K562 (cell line): ENCODE measurements around the gene CDK4. TPM values are rescaled to one million over a fixed set of nuclear protein-coding genes. Genes with fewer than 3 reads are reported as not detected.

Experiments
- ATAC-seq: fragments of 200-7000 bp; cut with Tn5 transposase; 3 replicates; pipeline ENCODE4 v1.9.1; 2020; ENCODE audit warnings: moderate library complexity
- BruUV-seq: library from RNA; stranded (reverse); fragments of 400-500 nt; replicated peaks from 2 replicates; lab custom pipeline; 2021; lab: Mats Ljungman, UMichigan
- CTCF ChIA-PET: fragments of 300-600 bp; formaldehyde crosslinking; extraction: SDS; loops from one replicate; lab custom pipeline; 2021; ENCODE audit warnings: low intra/inter-chr PET ratio; lab: Yijun Ruan, JAX
- POLR2A ChIA-PET: fragments of 300-600, 350-650 bp; sonication (Branson Sonifier 250); formaldehyde crosslinking; extraction: SDS; loops from one replicate; lab custom pipeline; 2021; ENCODE audit warnings: antibody characterized with exemption, inconsistent platforms; lab: Yijun Ruan, JAX
- DNase-seq, 4 experiments: peaks; one replicate each; pipeline versions ENCODE4 v3.0.0 to v3.0.0-alpha.2; 2011 to 2018; ENCODE audit warnings: low spot score in 3 of 4, mixed read lengths in 3 of 4; ENCODE audit errors: extremely low read depth in 1 of 4
- FAIRE-seq: peaks from 2 replicates; lab custom pipeline; 2011; peaks lifted over from hg19 to GRCh38; lab: Jason Lieb, UNC
- H2AFZ ChIP-seq: 2 replicates; pipeline ENCODE4 v1.6.0; 2011; ENCODE audit warnings: low read depth, low read length, control low read depth, inconsistent platforms
- H3K27ac ChIP-seq: fragments of 200-600 bp; 3 replicates; pipeline ENCODE4 v1.8.0; 2011; ENCODE audit warnings: low read depth, mild to moderate bottlenecking, control low read depth, inconsistent platforms, low read length, moderate library complexity, mixed read lengths; ENCODE audit errors: extremely low read depth
- H3K27me3 ChIP-seq, 2 experiments: fragments of 300-600 bp in 1 of 2; 2 replicates in 1 of 2; 3 replicates in 1 of 2; pipeline versions ENCODE4 v1.6.0 to v1.8.0; 2011; ENCODE audit warnings: inconsistent platforms in 2 of 2, low read length in 2 of 2, mild to moderate bottlenecking in 1 of 2, mixed read lengths in 1 of 2, moderate library complexity in 1 of 2; ENCODE audit not compliant: control insufficient read depth in 2 of 2, insufficient read depth in 2 of 2
- H3K36me3 ChIP-seq: fragments of 300-600 bp; 3 replicates; pipeline ENCODE4 v1.8.0; 2011; ENCODE audit warnings: mild to moderate bottlenecking, low read length, inconsistent platforms; ENCODE audit not compliant: control insufficient read depth, insufficient read depth
- H3K4me1 ChIP-seq, 2 experiments: fragments of 200-600 bp in 1 of 2; replicated peaks in 1 of 2; 2 replicates in 1 of 2; 3 replicates in 1 of 2; pipeline versions ENCODE4 v1.5.1 to v1.8.0; 2011; ENCODE audit warnings: inconsistent platforms in 2 of 2, low read length in 2 of 2, mild to moderate bottlenecking in 1 of 2, mixed read lengths in 1 of 2, moderate library complexity in 1 of 2; ENCODE audit not compliant: control insufficient read depth in 2 of 2, insufficient read depth in 2 of 2
- H3K4me2 ChIP-seq: 2 replicates; pipeline ENCODE4 v1.6.1; 2011; ENCODE audit warnings: low read length, control low read depth, inconsistent platforms, mixed read lengths; ENCODE audit not compliant: insufficient read depth
- H3K4me3 ChIP-seq: fragments of 200-600 bp; sonication (generic), shearing (Covaris generic); 2 replicates; pipeline ENCODE4 v1.5.1; 2016; ENCODE audit warnings: control low read depth, inconsistent platforms
- H3K79me2 ChIP-seq: fragments of 200-600 bp; 3 replicates; pipeline ENCODE4 v1.8.0; 2011; ENCODE audit warnings: low read length, inconsistent platforms; ENCODE audit not compliant: control insufficient read depth, insufficient read depth
- H3K9ac ChIP-seq, 2 experiments: 2 replicates each; pipeline versions ENCODE4 v1.6.0 to v1.6.1; 2011; ENCODE audit warnings: low read depth in 2 of 2, low read length in 2 of 2, control low read depth in 1 of 2, inconsistent platforms in 1 of 2, mild to moderate bottlenecking in 1 of 2, mixed read lengths in 1 of 2; ENCODE audit not compliant: insufficient read depth in 1 of 2
- H3K9me1 ChIP-seq: one replicate; pipeline ENCODE4 v1.6.0; 2011; ENCODE audit warnings: inconsistent platforms, mild to moderate bottlenecking, low read length, moderate library complexity; ENCODE audit not compliant: control insufficient read depth, insufficient read depth
- H3K9me3 ChIP-seq: replicated peaks from 2 replicates; pipeline ENCODE4 v1.5.1; 2011; ENCODE audit warnings: low read depth, low read length, inconsistent platforms; ENCODE audit not compliant: control insufficient read depth, insufficient read depth
- H4K20me1 ChIP-seq: replicated peaks from 2 replicates; pipeline ENCODE4 v1.6.1; 2011; ENCODE audit warnings: low read length, inconsistent platforms, mixed read lengths; ENCODE audit not compliant: control insufficient read depth, insufficient read depth
- CBX5 ChIP-seq: IDR thresholded peaks from 2 replicates; pipeline ENCODE4 v1.6.1; 2014; ENCODE audit warnings: low read depth, borderline replicate concordance
- DNMT1 ChIP-seq: fragments of 450-650 bp; IDR thresholded peaks from 2 replicates; pipeline ENCODE4 v1.6.1; 2016; ENCODE audit warnings: antibody characterized with exemption, mild to moderate bottlenecking
- HDAC6 ChIP-seq: IDR thresholded peaks from 2 replicates; pipeline ENCODE4 v1.6.1; 2012; ENCODE audit warnings: low read depth, mild to moderate bottlenecking, control low read depth, inconsistent platforms, low read length, moderate library complexity
- NRF1 ChIP-seq, 2 experiments: fragments of 450-650 bp; IDR thresholded peaks in 1 of 2; conservative IDR thresholded peaks in 1 of 2; 2 replicates each; pipeline ENCODE4 v1.6.1; 2014; ENCODE audit warnings: mild to moderate bottlenecking in 2 of 2
- PRDM10 ChIP-seq: fragments of 450-650 bp; IDR thresholded peaks from 2 replicates; pipeline ENCODE4 v1.6.1; 2018; ENCODE audit not compliant: partially characterized antibody
- RNF219 ChIP-seq: fragments of 250-450 bp; sonication (Bioruptor Pico); IDR thresholded peaks from 2 replicates; pipeline ENCODE4 v1.5.0; 2022; ENCODE audit warnings: mild to moderate bottlenecking
- SIX5 ChIP-seq, 2 experiments: IDR thresholded peaks; 2 replicates each; pipeline ENCODE4 v1.6.1; 2011; ENCODE audit warnings: low read length in 2 of 2, borderline replicate concordance in 1 of 2, low read depth in 1 of 2, mild to moderate bottlenecking in 1 of 2, moderate library complexity in 1 of 2; ENCODE audit not compliant: insufficient read depth in 1 of 2
- SLC30A9 ChIP-seq: fragments of 250-450 bp; sonication (Bioruptor Pico); IDR thresholded peaks from 2 replicates; pipeline ENCODE4 v1.8.0; 2022; ENCODE audit warnings: mild to moderate bottlenecking, moderate library complexity
- ZBTB1 ChIP-seq: sonication (generic); formaldehyde crosslinking; IDR thresholded peaks from 2 replicates; pipeline ENCODE4 v1.8.1; 2023; ENCODE audit warnings: missing genetic modification reagents, low read depth, mild to moderate bottlenecking, borderline replicate concordance
- ZNF696 ChIP-seq: fragments of 250-450 bp; sonication (Bioruptor Pico); conservative IDR thresholded peaks from 2 replicates; pipeline ENCODE4 v1.4.0; 2020; ENCODE audit warnings: mild to moderate bottlenecking, moderate library complexity
- ZNF778 ChIP-seq: fragments of 450-650 bp; formaldehyde crosslinking; IDR thresholded peaks from 2 replicates; pipeline ENCODE4 v1.4.0; 2020; ENCODE audit warnings: mild to moderate bottlenecking, moderate library complexity
- WGBS: fragments of 100-300 bp; shearing (Covaris generic); methylation state at CpG from one replicate; pipeline ENCODE4 v1.1.6; 2016; ENCODE audit warnings: low coverage, mixed read lengths; ENCODE audit not compliant: insufficient coverage; ENCODE audit errors: missing lambda C conversion rate; 5-methylcytosine and 5-hydroxymethylcytosine counted together
- in situ Hi-C: fragments of 300-500 bp; cut with MboI; formaldehyde crosslinking; loops from 4 replicates; pipeline ENCODE4 v1.15.0; 2018; ENCODE audit warnings: inconsistent platforms, mixed read lengths
- intact Hi-C: fragments of 100-400 bp; cut with micrococcal nuclease; formaldehyde crosslinking; loops from 2 replicates; pipeline ENCODE4 v1.14.2; 2022
- polyA plus RNA-seq, 8 experiments: library from polyadenylated mRNA; depleted of rRNA in 4 of 8; stranded (reverse) in 5 of 8; unstranded in 3 of 8; fragments of >200 nt; fragmentation: Nextera tagmentation in 2 of 8; fragmentation: Illumina TruSeq in 1 of 8; extraction: Ambion mirVana in 2 of 8; extraction: Trizol in 1 of 8; gene quantifications; 2 replicates each; pipeline versions ENCODE4 v1.2.1 to v1.2.3, GENCODE V29; 2011 to 2014; ENCODE audit warnings: inconsistent platforms in 1 of 8, missing spikeins in 1 of 8
- total RNA-seq, 7 experiments: library from RNA; depleted of rRNA in 6 of 7; stranded (reverse); fragments of >200 nt in 6 of 7; fragmentation: Illumina TruSeq in 2 of 7; extraction: Trizol in 2 of 7; gene quantifications; 2 replicates each; pipeline versions ENCODE4 v1.2.1 to v1.2.3, GENCODE V29; 2011 to 2021; ENCODE audit warnings: low replicate concordance in 1 of 7

CDK4 gene
- total and polyA plus RNA-seq, 9 of the 15 experiments (the other 6 are each of a cell fraction or from before 2014, with no cell fraction given): 37.8 to 436 (median 238) TPM

- in situ Hi-C loops: no loop called here
- intact Hi-C loops: no loop called here
- Histone ChIP-seq H2AFZ (no peak overlapping the region), H3K9me1 (no peaks in the 10 kb centered on the region), H4K20me1 (no peaks in the 10 kb centered on the region), H3K79me2 (no peaks in the 10 kb centered on the region), H3K9ac (no peak overlapping the region), H3K4me3 (no peak overlapping the region), H3K4me2 (no peak overlapping the region), H3K27me3 (no peaks in the 10 kb centered on the region), H3K36me3 (peaks cover 26% of the 10 kb centered on the region; the same call in 2 of the 3 replicates), H3K9me3 (no peaks in the 10 kb centered on the region), H3K27ac (no peak overlapping the region), H3K4me1 (no peaks in the 10 kb centered on the region; a peak in 2 of 5 replicates)
- POLR2A ChIA-PET: interaction anchor here (0.7 to 1.2 kb wide), 3 partner anchors 11 to 17 kb away, joined by 3 to 5 read pairs (median 4); no protein-coding TSS in a partner anchor
- BruUV-seq: no TSS peak
- CTCF ChIA-PET: no interaction called here
- TF ChIP-seq ZNF696 (CRISPR knock-in tag) (no peak), RNF219 (CRISPR knock-in tag) (no peak), HDAC6 (no peak), SLC30A9 (CRISPR knock-in tag) (no peak), DNMT1 (no peak), PRDM10 (no peak), NRF1 (conservative IDR thresholded peaks at IDR 0.05 in 1 of 2, IDR thresholded peaks at IDR 0.05 in 1 of 2) (no peak), ZBTB1 (CRISPR knock-in tag) (no peak), ZNF778 (CRISPR knock-in tag) (no peak), SIX5 (IDR thresholded peaks at IDR 0.05; ENCODE audit: borderline replicate concordance in 1 of 2, insufficient read depth in 1 of 2, low read depth in 1 of 2, low read length in 2 of 2) (no peak), CBX5 (no peak)
- WGBS: 78% methylated on average over 5 of the region's 5 CpGs
- ATAC-seq (no peak), DNase-seq (no peak), FAIRE-seq (no peak)
Observed at GRCh38 chr12:57713209-57713608, 38.9 kb downstream of the CDK4 start.
